RCC 7860 (cell line): ENCODE results near the gene MSH2.
"Not testable (repeated sequence)": the region's sequence is repeated elsewhere in the genome, so short reads cannot be mapped to it uniquely, and the experiment has no call there.

Source experiments
- DNase-seq: peaks from one replicate; pipeline ENCODE4 v3.0.0-alpha.2; 2015; ENCODE audit warnings: low spot score
- FAIRE-seq: peaks from 2 replicates; lab custom pipeline; 2012; peaks lifted over from hg19 to GRCh38; lab: Jason Lieb, UNC

MSH2 gene

GRCh38 chr2:47402805-47403608 lies at the start of gene MSH2:
Gene MSH2 (plus strand): TSS chr2:47403156. CDS start chr2:47403192, 36 bp downstream.
- no peak for FAIRE-seq
- DNase-seq: peak; percentile 86

GRCh38 chr2:47354013-47354847 lies 48.7 kb upstream of the MSH2 start:
- peak; percentile 90 for FAIRE-seq
- peak; percentile 95 for DNase-seq

- no peak for FAIRE-seq
- peak; percentile 72 for DNase-seq
These were observed 48.1 kb upstream of the MSH2 start for GRCh38 chr2:47354848-47355204.

GRCh38 chr2:47357483-47357882 lies 45.5 kb upstream of the MSH2 start:
- DNase-seq: peak; percentile 86
- FAIRE-seq: peak; percentile 91

- no peak for FAIRE-seq
- DNase-seq: no peak
These were observed 43.5 kb upstream of the MSH2 start for GRCh38 chr2:47359375-47359868.

GRCh38 chr2:47360283-47360682 lies 42.7 kb upstream of the MSH2 start:
- FAIRE-seq (no peak), DNase-seq (no peak)

- DNase-seq (peak; percentile 98), FAIRE-seq (peak; percentile 98)
These were observed 42.0 kb upstream of the MSH2 start for GRCh38 chr2:47360927-47361326.

GRCh38 chr2:47361505-47362229 lies 41.3 kb upstream of the MSH2 start:
- DNase-seq, FAIRE-seq: not testable (repeated sequence)

- DNase-seq: peak; percentile 25
- no peak for FAIRE-seq
These were observed 29.2 kb upstream of the MSH2 start for GRCh38 chr2:47373747-47374146.

GRCh38 chr2:47375307-47375706 lies 27.6 kb upstream of the MSH2 start:
- FAIRE-seq (no peak), DNase-seq (no peak)

GRCh38 chr2:47379384-47379783 lies 23.6 kb upstream of the MSH2 start:
- DNase-seq: no peak
- FAIRE-seq: no peak

- no peak for DNase-seq
These were observed 21.5 kb upstream of the MSH2 start for GRCh38 chr2:47381408-47381807.

GRCh38 chr2:47386551-47386950 lies 16.4 kb upstream of the MSH2 start:
- FAIRE-seq: no peak
- DNase-seq: no peak

More at GRCh38 chr2:47381408-47381807, 21.5 kb upstream of the MSH2 start:
- no peak for FAIRE-seq

- no peak for FAIRE-seq
- no peak for DNase-seq
These were observed 14.1 kb upstream of the MSH2 start for GRCh38 chr2:47388888-47389287.

- FAIRE-seq (no peak), DNase-seq (no peak)
These were observed 13.3 kb upstream of the MSH2 start for GRCh38 chr2:47389692-47390091.

GRCh38 chr2:47401789-47402554 lies 984 bp upstream of the MSH2 start:
- FAIRE-seq: no peak
- DNase-seq: no peak

GRCh38 chr2:47402555-47402804 lies 476 bp upstream of the MSH2 start:
- no peak for DNase-seq
- no peak for FAIRE-seq

- FAIRE-seq (no peak), DNase-seq (no peak)
These were observed 745 bp downstream of the MSH2 start for GRCh38 chr2:47403609-47404193.

GRCh38 chr2:47404356-47404755 lies 1.4 kb downstream of the MSH2 start:
- no peak for FAIRE-seq
- DNase-seq: no peak

GRCh38 chr2:47405757-47406156 lies 2.8 kb downstream of the MSH2 start:
- DNase-seq (no peak), FAIRE-seq (no peak)
